ENCODE results near the gene RBM6.

- TF ChIP-seq ZNF274 (IDR thresholded peaks at IDR 0.05; ENCODE audit: low read depth, low read length) (no peak), SUZ12 (IDR thresholded peaks at IDR 0.05; ENCODE audit: extremely low read depth, insufficient read depth, insufficient read length) (no peak)
Measured at GRCh38 chr3:50078622-50079021, 138.7 kb downstream of the RBM6 start.

Measured in NT2/D1 (cell line).